ENCODE results near the gene ZNG1C.
"Not testable (repeated sequence)": the region's sequence is repeated elsewhere in the genome, so short reads cannot be mapped to it uniquely, and the experiment has no call there.

ZNG1C gene

GRCh38 chr9:68241683-68242082, at the start of gene ZNG1C:
Gene ZNG1C, plus strand, starts transcription at chr9:68241983. Its CDS starts 49 bp downstream, at chr9:68242032.
- DNase-seq (ENCODE audit: low read depth): not testable (repeated sequence)

DNA sequence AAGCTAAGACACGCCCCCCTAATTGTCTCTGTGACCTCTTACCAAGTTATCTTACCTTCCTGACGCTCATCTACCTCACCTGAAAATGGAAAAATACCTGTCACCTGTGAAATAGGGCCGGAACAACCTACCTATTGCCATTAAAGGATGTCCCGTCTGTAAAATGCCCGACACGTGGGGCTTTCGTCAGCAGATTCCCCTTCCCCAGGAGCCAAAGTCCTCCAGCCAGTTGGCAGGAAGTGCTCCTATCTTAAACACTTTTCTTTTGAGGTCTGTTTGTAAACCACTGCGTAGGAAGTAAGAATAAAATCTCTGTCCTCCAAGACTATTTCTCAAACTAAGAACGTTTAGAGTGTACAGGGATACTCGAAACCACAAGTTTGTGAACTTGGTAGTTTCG, 654 bp downstream of the ZNG1C start:
- not testable (repeated sequence) for DNase-seq (ENCODE audit: low read depth)

GRCh38 chr9:68281041-68281440, 39.3 kb downstream of the ZNG1C start:
- not testable (repeated sequence) for DNase-seq (ENCODE audit: low read depth)

DNA sequence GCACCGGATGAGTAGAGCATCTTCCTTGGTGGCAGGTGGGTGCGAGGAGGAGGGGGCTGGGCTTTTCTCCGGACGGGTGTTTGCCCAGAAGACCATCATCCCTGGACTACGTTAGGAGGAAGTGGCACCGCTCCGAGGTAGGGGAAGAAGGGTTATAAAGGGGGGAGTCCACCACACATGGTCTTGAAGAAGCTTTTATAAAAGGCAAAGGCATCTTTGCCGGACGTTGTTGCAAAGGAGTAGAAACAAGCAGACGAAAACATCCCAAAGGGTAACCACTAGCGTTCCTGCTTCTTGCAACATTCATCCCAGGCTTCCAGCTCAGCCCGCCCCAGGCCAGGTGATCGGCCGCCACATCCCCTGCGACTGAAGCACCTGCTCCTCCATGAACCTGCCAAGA, 60.8 kb downstream of the ZNG1C start, which contains the start of gene FOXD4L3:
FOXD4L3 (plus strand) TSS at position 301 of the 400 bp plus-strand sequence; CDS start at position 386, 85 bp downstream.
- DNase-seq (ENCODE audit: low read depth): not testable (repeated sequence)

- not testable (repeated sequence) for DNase-seq (ENCODE audit: low read depth)
Observed at GRCh38 chr9:68303771-68304170, 62.0 kb downstream of the ZNG1C start.

GRCh38 chr9:68304212-68304611, 62.4 kb downstream of the ZNG1C start:
- DNase-seq (ENCODE audit: low read depth): not testable (repeated sequence)

DNA sequence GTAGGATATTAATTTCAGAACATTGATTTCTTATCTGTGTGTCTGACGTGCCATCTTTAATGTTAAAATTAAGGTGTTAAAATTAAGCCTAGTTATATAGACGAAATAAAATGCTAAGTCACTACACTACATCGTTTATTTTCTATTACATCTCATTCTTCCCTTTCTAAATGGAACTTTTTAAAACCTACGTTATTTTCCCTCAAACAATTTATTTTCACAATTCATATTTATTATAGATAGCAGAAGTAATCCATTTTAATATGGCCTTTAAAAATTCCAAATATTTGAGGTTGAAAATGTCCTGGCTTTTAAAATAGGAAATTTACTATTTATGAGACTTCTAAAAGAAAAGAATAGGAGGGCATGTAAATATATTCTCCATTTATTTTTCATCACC, 63.0 kb downstream of the ZNG1C start:
- DNase-seq (ENCODE audit: low read depth): not testable (repeated sequence)

DNA sequence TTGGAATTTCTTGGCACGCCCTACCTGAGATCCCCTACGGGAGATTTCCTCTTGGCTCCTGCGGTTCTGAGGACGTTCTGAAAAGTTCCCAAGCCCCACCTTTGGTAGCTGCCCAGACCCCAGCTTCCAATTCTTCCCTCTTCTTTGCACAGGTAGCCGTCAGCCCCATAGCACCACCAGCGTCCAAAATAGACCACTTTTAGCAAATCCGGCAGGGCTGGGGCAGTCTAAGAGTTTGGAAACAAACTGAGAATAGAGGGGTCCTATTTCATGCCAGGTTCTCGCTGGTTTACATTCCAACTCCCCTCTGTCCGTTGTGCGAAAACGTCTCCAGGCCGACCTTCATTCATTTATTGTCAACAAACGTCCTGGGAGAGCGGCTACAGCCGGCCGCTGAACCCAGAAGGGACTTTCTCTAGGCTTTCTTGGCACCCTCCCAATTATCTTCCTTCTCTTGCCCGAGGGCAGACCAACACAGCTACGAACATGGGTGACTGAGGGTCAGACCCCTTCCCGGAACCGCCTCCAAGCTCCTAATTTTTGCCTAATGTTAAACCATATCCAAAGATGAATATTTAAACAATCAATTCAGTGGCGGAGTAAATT, 64.0 kb downstream of the ZNG1C start:
- DNase-seq (ENCODE audit: low read depth): not testable (repeated sequence)

DNA sequence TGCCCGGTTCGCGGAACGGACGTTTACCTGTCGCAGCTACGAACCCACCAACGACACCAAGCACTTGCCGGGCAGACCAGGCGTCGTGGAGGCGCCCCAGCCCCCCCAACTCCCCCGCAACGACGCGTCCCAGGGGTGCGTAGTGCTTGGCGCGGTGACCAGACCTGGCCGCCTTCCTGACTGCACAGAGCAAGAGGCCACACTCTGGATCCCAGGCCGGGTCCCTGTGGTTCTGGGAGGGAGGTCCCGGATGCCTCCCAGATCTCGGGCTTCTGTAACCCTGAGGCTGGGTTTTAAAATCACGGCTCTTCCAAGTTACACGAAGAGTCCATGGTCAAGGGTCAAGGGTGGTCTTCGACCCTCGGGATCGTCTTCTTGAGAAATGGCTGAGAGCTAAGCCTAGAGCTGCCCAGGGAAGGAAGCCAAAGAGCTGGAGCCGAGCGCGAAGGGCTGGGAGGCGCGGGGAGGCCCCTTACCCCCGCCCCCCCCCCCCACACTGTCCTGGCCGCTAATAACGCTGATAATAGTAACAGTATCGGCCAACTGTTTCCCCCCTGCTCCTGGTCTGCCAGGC, 64.7 kb downstream of the ZNG1C start:
- DNase-seq (ENCODE audit: low read depth): not testable (repeated sequence)

DNA sequence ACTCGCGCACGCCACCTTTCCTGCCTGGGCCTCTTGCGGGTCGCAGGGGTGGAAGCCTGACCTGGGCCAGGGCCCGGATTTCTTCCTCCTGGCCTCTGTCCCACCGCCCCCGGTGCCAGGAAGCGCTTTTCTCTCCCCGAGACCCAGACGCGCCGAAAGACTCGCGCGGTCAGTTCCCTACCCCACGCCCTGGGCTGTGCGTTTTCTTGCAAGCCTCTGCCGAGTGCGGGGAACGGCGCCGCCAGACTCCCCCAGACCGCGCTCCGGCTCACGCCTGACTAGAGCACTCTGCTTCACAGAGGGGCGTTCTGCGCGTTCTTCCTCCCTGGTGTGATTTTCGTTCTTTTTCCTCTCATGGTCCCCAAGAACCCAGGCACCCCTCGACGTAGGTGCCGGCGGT, 65.3 kb downstream of the ZNG1C start:
- not testable (repeated sequence) for DNase-seq (ENCODE audit: low read depth)

- DNase-seq (ENCODE audit: low read depth): not testable (repeated sequence)
Observed at GRCh38 chr9:68307654-68308053, 65.9 kb downstream of the ZNG1C start.

DNA sequence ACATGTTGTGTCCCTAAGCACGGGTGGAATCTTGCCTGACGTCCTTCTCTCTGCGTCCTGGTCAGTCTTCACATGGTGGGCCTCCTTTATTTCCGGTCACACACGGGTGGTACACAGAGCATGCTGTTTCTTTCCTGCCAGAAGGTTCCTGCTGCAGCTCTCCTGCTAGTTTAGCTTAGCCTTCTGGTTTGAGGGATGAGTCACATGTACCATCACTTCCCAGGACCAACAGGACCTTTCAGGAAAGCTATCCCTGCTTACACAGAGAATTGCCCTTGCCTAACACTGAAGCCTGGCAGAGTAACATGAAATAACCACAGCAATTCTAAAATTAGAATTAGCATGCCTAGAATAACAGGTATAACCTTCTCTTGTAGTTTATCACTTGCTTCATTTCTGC, 69.4 kb downstream of the ZNG1C start:
- not testable (repeated sequence) for DNase-seq (ENCODE audit: low read depth)

DNA sequence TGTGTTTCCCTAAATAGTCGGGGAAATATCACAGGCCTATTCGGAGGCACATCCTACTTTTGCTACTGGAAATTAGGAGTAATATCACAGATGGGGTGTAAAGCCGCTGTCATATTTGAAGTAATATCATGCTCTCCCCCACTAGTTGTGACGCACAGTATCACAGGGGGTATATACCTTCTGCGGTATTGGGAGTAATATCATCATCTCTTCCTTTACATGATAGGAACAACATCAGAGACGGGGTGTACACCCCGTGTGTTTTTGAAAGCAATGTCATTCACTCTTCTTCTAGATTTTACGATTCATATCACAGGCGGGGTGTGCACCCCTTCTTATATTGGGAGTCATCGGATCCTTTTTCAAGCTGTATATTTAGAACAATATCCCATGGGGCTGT, 76.4 kb downstream of the ZNG1C start:
- not testable (repeated sequence) for DNase-seq (ENCODE audit: low read depth)

DNA sequence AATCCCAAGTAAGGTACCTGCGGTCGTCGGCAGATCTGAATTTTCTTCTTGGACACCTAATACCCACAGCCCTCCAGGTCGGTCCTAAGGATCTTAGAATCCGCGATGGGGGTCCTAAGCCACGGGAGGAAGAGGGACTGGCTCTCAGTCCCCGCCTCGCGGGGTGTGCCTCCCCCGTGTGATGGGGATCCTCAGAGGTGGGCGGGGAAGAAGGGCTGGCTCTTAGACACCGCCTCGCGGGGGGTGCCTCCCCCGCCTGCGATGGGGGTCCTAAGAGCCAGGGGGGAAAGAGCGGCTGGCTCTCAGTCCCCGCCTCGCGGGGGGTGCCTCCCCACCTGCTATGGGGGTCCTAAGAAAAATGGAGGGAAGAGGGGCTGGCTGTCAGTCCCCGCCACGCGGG, 82.0 kb downstream of the ZNG1C start:
- DNase-seq (ENCODE audit: low read depth): not testable (repeated sequence)

GRCh38 chr9:68324518-68324917, 82.7 kb downstream of the ZNG1C start:
- DNase-seq (ENCODE audit: low read depth): not testable (repeated sequence)

- not testable (repeated sequence) for DNase-seq (ENCODE audit: low read depth)
Observed at GRCh38 chr9:68329106-68329505, 87.3 kb downstream of the ZNG1C start.

DNA sequence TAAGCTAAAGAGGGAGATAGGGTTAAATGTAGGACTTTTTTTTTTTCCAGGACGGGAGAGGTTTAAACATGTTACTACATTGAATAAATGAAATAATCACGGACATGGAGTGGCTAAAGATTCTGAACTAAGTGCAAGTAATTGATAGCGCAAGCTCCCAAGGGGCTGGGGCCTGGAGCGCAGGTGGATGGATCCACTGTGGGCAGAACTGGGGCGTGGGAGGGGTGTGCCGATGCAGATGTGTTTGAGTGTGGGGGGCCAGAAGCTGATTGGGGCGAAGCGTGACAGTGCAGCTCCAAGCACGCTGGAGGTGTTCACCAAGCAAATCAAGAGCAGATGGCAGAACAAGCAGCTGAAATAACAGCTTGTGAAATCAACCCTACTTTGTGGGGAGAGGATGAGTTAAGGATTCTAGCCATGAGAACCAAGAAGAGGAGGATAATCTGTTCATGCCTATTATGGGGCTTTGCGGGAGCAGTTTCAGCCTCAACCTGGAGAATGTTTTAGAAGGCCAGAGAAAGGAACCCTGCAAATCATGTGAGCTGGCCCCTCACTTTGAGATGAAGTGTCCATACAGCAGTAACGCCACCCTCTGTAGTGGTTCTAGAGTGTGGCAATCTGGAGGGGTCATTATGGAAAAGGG, 88.9 kb downstream of the ZNG1C start:
- not testable (repeated sequence) for DNase-seq (ENCODE audit: low read depth)

DNA sequence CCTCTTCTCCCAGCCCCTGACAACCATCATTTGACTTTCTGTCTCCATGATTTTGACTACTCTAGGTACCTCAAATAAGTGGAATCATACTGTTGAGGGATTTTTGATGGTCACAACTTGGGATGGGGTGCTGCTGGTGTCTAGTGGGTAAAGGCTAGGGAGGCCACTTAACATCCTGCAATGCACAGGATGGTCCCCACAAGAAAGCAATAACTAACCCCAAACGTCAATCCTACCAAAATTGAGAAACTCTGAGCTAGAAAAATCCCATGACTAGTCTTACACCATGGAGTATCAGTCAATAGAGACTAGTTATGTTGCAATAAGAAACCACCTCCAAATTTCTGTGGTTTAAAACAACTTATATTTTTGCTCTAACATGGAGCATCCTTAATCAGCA, 90.3 kb downstream of the ZNG1C start:
- DNase-seq (ENCODE audit: low read depth): not testable (repeated sequence)

DNA sequence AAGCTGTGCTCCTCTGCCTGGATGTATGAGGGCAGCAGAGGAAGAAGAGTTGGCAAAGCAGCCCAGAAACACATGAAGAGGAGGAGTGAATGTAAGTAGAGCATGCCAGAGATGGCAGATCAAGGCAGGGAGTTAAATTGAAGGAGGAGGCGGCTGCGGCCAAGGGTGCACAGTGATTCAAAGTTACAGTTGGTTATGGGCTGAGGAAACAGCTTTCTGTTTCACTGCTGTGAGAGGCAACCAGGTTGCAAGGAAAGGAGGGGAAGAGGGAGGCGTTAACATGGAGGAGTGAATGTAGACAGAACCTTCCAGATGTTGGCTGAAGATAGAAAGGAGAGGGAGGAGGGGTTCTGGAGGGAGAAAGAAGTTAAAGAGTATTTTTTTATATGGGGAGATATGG, 94.2 kb downstream of the ZNG1C start:
- not testable (repeated sequence) for DNase-seq (ENCODE audit: low read depth)

DNA sequence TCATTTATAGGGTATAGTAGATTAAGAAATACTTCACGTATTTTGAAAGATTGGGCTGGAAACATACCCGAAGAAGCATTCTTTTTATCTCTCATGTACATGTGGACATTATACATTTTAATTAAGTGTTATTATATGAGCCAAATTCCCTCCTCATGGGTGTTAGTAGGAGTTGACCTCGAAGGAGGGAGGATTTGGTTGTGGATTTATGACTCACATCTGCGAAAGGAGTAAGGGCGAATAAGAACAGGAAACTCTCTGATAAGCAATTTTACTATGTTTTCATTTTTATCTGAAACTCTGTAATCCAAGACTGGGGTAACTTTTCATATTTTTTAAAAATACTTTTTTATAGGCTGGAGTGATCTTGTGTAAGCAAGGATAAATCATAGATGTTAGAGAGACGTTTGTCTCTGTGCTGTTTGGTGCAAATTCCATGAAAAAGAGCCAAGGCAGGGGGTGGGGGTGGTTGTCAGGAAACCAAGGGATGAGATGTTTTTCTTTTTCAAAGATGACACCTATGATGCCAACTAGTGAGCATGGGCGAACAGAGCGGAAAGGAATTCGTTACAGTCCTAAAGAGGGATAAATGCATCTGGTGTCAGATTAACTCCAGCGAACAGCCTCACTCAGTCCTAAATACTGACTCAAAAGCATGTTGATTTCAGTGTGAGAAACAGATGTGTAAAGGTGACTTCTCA, 95.0 kb downstream of the ZNG1C start:
- peak; percentile 6 for DNase-seq (ENCODE audit: low read depth)

DNA sequence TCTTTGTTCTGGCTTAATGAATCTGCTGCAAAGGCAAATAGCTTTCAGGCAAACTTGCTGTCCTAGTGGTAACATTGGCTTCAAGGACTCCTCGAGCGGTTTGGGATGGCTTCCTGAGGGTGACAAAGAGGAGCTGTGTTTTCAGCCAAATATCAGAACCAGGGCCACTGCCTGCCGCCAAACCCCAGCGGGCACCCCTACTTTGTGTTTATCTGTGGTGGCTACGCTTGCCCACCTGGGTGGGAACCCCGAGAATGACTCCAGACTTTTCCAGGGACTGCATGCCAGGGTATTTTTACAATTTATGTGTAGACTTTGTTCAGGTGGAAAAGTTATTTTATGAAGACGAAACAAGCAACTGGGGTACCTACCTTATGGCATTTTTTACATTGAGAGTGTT, 96.2 kb downstream of the ZNG1C start:
- not testable (repeated sequence) for DNase-seq (ENCODE audit: low read depth)

- not testable (repeated sequence) for DNase-seq (ENCODE audit: low read depth)
Observed at GRCh38 chr9:68342265-68343025, 100.7 kb downstream of the ZNG1C start.

All from amniotic epithelial cell (primary cell).